B cell (primary cell): ENCODE data around the gene TARBP2.

ENCODE experiments used
- CTCF ChIP-seq: fragments of 200-600 bp; IDR thresholded peaks from one replicate; pipeline ENCODE4 v1.8.0; 2022; ENCODE audit warnings: antibody characterized with exemption, mild to moderate bottlenecking
- EZH2 ChIP-seq: IDR thresholded peaks from 2 replicates; pipeline ENCODE4 v1.6.1; 2012; ENCODE audit warnings: borderline replicate concordance, low read depth, mild to moderate bottlenecking, moderate library complexity, low read length; ENCODE audit not compliant: insufficient read depth, poor library complexity, severe bottlenecking

GRCh38 chr12:53502331-53502730 lies 1.2 kb downstream of the TARBP2 start:
- TF ChIP-seq CTCF (no peak), EZH2 (no peak)
